HCT116 (cell line): ENCODE results near the gene TAF8. TPM values are rescaled to one million over a fixed set of nuclear protein-coding genes. Genes with fewer than 3 reads are reported as not detected.

Experiments used
- ATAC-seq: fragments of 200-7000 bp; cut with Tn5 transposase; 2 replicates; pipeline ENCODE4 v1.9.1; 2020; ENCODE audit warnings: mild to moderate bottlenecking, moderate library complexity
- BruUV-seq: library from RNA; stranded (reverse); fragments of 400-500 nt; replicated peaks from 2 replicates; lab custom pipeline; 2021; lab: Mats Ljungman, UMichigan
- CTCF ChIA-PET: fragments of 300-600 bp; sonication (Branson Sonifier 250); formaldehyde crosslinking; loops from one replicate; lab custom pipeline; 2021; ENCODE audit warnings: antibody characterized with exemption; lab: Charles Lee
- POLR2A ChIA-PET: fragments of 300-600, 350-600 bp; sonication (Branson Sonifier 250); formaldehyde crosslinking; loops from one replicate; lab custom pipeline; 2021; ENCODE audit warnings: antibody characterized with exemption; lab: Charles Lee
- RAD21 ChIA-PET, 2 experiments: fragments of 300-600 bp; sonication (Branson Sonifier 250); formaldehyde crosslinking; loops; one replicate each; lab custom pipeline; 2023; ENCODE audit warnings: low total read pairs in 2 of 2; ENCODE audit not compliant: uncharacterized antibody in 2 of 2, unreplicated experiment in 2 of 2, low non-redundant PET in 1 of 2; lab: Charles Lee
- DNase-seq: peaks from one replicate; pipeline ENCODE4 v3.0.0-alpha.2; 2010; ENCODE audit warnings: low read depth, low spot score
- H2AFZ ChIP-seq: fragments of 200-600 bp; shearing (Covaris generic), sonication (generic); 2 replicates; pipeline ENCODE4 v1.6.1; 2017; ENCODE audit warnings: low read depth, mixed run types, mixed read lengths, antibody characterized with exemption, low read length; ENCODE audit not compliant: poor library complexity, severe bottlenecking
- H3K27ac ChIP-seq: 2 replicates; pipeline ENCODE4 v1.5.1; 2012; ENCODE audit warnings: low read depth, low read length
- H3K27me3 ChIP-seq: fragments of 200-600 bp; sonication (generic); 2 replicates; pipeline ENCODE4 v1.6.1; 2016; ENCODE audit warnings: mixed run types, low read length, mixed read lengths; ENCODE audit not compliant: insufficient read depth
- H3K36me3 ChIP-seq, 2 experiments: fragments of 200-500 bp in 1 of 2; fragments of 200-600 bp in 1 of 2; sonication (Bioruptor generic) in 1 of 2; sonication (generic) in 1 of 2; 2 replicates each; pipeline versions ENCODE4 v1.5.1 to v1.6.1; 2014 to 2016; ENCODE audit warnings: low read length in 2 of 2, inconsistent platforms in 1 of 2, mixed read lengths in 1 of 2, mixed run types in 1 of 2; ENCODE audit not compliant: insufficient read depth in 2 of 2, control insufficient read depth in 1 of 2
- H3K4me1 ChIP-seq, 2 experiments: fragments of 200-600 bp in 1 of 2; sonication (generic) in 1 of 2; 2 replicates each; pipeline versions ENCODE4 v1.5.1 to v1.6.1; 2012 to 2017; ENCODE audit warnings: low read length in 2 of 2, inconsistent platforms in 1 of 2, mild to moderate bottlenecking in 1 of 2, mixed read lengths in 1 of 2, mixed run types in 1 of 2, moderate library complexity in 1 of 2; ENCODE audit not compliant: insufficient read depth in 2 of 2, control insufficient read depth in 1 of 2
- H3K4me2 ChIP-seq: fragments of 200-600 bp; sonication (generic); 2 replicates; pipeline ENCODE4 v1.6.1; 2017; ENCODE audit warnings: mixed run types, low read length, mixed read lengths
- H3K4me3 ChIP-seq, 2 experiments: fragments of 200-600 bp in 1 of 2; sonication (generic) in 1 of 2; replicated peaks in 1 of 2; 2 replicates each; pipeline ENCODE4 v1.5.1; 2011 to 2016; ENCODE audit warnings: low read length in 2 of 2, control low read depth in 1 of 2, low read depth in 1 of 2, mild to moderate bottlenecking in 1 of 2, mixed read lengths in 1 of 2, mixed run types in 1 of 2
- H3K79me2 ChIP-seq: fragments of 200-600 bp; sonication (generic); 2 replicates; pipeline ENCODE4 v1.6.1; 2017; ENCODE audit warnings: mild to moderate bottlenecking, mixed run types, low read length, moderate library complexity, mixed read lengths; ENCODE audit not compliant: insufficient read depth
- H3K9ac ChIP-seq: fragments of 200-600 bp; sonication (generic); 2 replicates; pipeline ENCODE4 v1.6.1; 2016; ENCODE audit warnings: low read length, mixed read lengths
- H3K9me2 ChIP-seq: fragments of 200-600 bp; sonication (generic), shearing (Covaris generic); 2 replicates; pipeline ENCODE4 v1.6.1; 2017; ENCODE audit warnings: mixed run types, mild to moderate bottlenecking, moderate library complexity; ENCODE audit not compliant: insufficient read depth
- H3K9me3 ChIP-seq, 2 experiments: fragments of 200-500 bp in 1 of 2; fragments of 200-600 bp in 1 of 2; sonication (Bioruptor generic) in 1 of 2; sonication (generic) in 1 of 2; 2 replicates each; pipeline ENCODE4 v1.6.1; 2014 to 2017; ENCODE audit warnings: low read length in 2 of 2, mixed read lengths in 2 of 2, inconsistent platforms in 1 of 2, low read depth in 1 of 2, mild to moderate bottlenecking in 1 of 2, mixed run types in 1 of 2, moderate library complexity in 1 of 2; ENCODE audit not compliant: control insufficient read depth in 1 of 2, insufficient read depth in 1 of 2
- H4K20me1 ChIP-seq: fragments of 200-600 bp; sonication (generic), shearing (Covaris generic); 2 replicates; pipeline ENCODE4 v1.6.1; 2017; ENCODE audit warnings: mixed run types, mild to moderate bottlenecking, moderate library complexity; ENCODE audit not compliant: insufficient read depth
- CBX3 ChIP-seq: IDR thresholded peaks from 2 replicates; pipeline ENCODE4 v1.6.1; 2012; ENCODE audit warnings: low read depth
- CEBPB ChIP-seq: IDR thresholded peaks from 2 replicates; pipeline ENCODE4 v1.6.1; 2012; ENCODE audit warnings: low read depth
- ELF1 ChIP-seq: IDR thresholded peaks from 2 replicates; pipeline ENCODE4 v1.6.1; 2012; ENCODE audit warnings: low read depth, borderline replicate concordance
- EZH2 ChIP-seq: fragments of 200-600 bp; sonication (generic); IDR thresholded peaks from 2 replicates; pipeline ENCODE4 v1.6.1; 2017; ENCODE audit warnings: antibody characterized with exemption, mixed run types
- EZH2phosphoT487 ChIP-seq: fragments of 200-600 bp; IDR thresholded peaks from 2 replicates; pipeline ENCODE4 v1.6.1; 2018; ENCODE audit warnings: antibody characterized with exemption, borderline replicate concordance
- FOSL1 ChIP-seq: IDR thresholded peaks from 2 replicates; pipeline ENCODE4 v1.6.1; 2012; ENCODE audit warnings: low read depth
- JUND ChIP-seq: IDR thresholded peaks from 2 replicates; pipeline ENCODE4 v1.6.1; 2012
- POLR2A ChIP-seq: IDR thresholded peaks from 2 replicates; pipeline ENCODE4 v1.7.0; 2011; ENCODE audit warnings: borderline replicate concordance; ENCODE audit not compliant: insufficient read depth, insufficient read length; ENCODE audit errors: extremely low read depth
- POLR2AphosphoS5 ChIP-seq: IDR thresholded peaks from 2 replicates; pipeline ENCODE4 v1.6.1; 2011; ENCODE audit warnings: mild to moderate bottlenecking, low read depth, low read length, moderate library complexity
- RAD21 ChIP-seq: IDR thresholded peaks from 2 replicates; pipeline ENCODE4 v1.6.1; 2012; ENCODE audit warnings: low read depth, mild to moderate bottlenecking
- REST ChIP-seq: IDR thresholded peaks from 2 replicates; pipeline ENCODE4 v1.6.1; 2012; ENCODE audit warnings: low read depth
- SIN3A ChIP-seq: IDR thresholded peaks from 2 replicates; pipeline ENCODE4 v1.6.1; 2012; ENCODE audit warnings: low read depth
- SP1 ChIP-seq: IDR thresholded peaks from 2 replicates; pipeline ENCODE4 v1.6.1; 2012; ENCODE audit warnings: low read depth
- SRF ChIP-seq: IDR thresholded peaks from 2 replicates; pipeline ENCODE4 v1.6.1; 2012; ENCODE audit warnings: low read depth
- ZBTB33 ChIP-seq: IDR thresholded peaks from 2 replicates; pipeline ENCODE4 v1.6.1; 2011; ENCODE audit warnings: mild to moderate bottlenecking, low read length, moderate library complexity; ENCODE audit not compliant: insufficient replicate concordance; ENCODE audit errors: extremely low read depth
- ZNF274 ChIP-seq: fragments of 200-500 bp; sonication (Bioruptor generic); IDR thresholded peaks from 2 replicates; pipeline ENCODE4 v1.6.1; 2014; ENCODE audit warnings: mild to moderate bottlenecking, low read depth, low read length, inconsistent platforms
- intact Hi-C: fragments of 100-400 bp; cut with micrococcal nuclease; formaldehyde crosslinking; loops from 2 replicates; pipeline ENCODE4 v1.10.0; 2022
- total RNA-seq: library from RNA; stranded (reverse); gene quantifications from one replicate; pipeline ENCODE4 v1.2.1, GENCODE V29; 2021; ENCODE audit not compliant: unreplicated experiment
- TF ChIP-seq, protein P1 (sequence below), 3 experiments: fragments of 200-600 bp in 1 of 3; sonication (generic) in 1 of 3; IDR thresholded peaks in 2 of 3; conservative IDR thresholded peaks in 1 of 3; 2 replicates each; pipeline ENCODE4 v1.5.1; 2012 to 2017; ENCODE audit warnings: low read depth in 2 of 3, low read length in 2 of 3, antibody characterized with exemption in 1 of 3, borderline replicate concordance in 1 of 3, control low read depth in 1 of 3, mild to moderate bottlenecking in 1 of 3, mixed read lengths in 1 of 3, mixed run types in 1 of 3, moderate library complexity in 1 of 3; ENCODE audit not compliant: insufficient read depth in 1 of 3

TAF8 gene
- total RNA-seq, 1 experiment from 2014 or later, result 29.5 TPM

- TF ChIP-seq SP1, result no peak
- TF ChIP-seq, all 23 proteins: peak for 0
Observed at GRCh38 chr6:42125663-42126062, 75.3 kb downstream of the TAF8 start (continued).

DNA sequence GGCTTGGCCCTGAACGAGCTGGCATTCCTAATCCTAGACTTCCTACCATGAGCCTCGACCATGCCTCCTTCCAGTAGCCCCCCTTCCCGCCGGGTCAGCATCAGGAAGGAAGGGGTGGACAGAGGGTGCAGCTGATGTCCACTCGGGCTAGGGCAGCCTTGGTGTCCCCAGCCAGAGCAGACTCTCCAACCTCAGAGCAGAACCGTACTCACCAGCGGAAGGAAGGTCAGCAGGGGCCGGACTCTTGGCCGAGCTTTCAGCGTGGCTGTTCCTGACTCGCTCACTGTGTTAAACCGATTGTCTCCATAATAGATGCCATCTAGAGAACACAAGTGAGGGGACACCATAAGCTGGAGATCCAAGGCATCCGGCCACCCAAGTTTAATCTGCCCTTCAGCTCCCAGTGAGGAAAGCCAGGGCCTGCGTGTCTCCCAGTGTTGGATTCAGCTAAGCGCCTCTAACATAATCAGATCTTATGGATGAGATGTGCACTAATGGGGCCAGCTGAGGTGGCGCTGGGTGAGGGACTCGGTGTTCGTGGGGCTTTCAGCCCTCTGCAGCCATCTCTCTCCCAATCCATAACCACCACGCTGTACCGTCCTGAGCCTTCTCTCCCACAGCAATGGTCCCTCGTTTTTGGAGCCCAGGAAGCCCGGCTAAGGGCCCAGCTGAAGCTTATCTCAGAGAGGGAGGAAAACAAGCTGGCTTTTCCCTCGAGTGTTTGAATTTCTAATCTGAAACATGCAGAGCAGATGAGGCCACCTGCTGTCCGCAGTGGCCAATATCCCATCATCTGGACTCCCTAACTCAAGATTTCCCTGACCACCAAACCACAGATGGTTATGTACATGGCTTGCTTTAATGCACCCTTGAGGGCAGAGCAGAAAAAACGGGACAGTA is 78.4 kb downstream of the TAF8 start:
- H3K27me3 ChIP-seq, result no peaks in the 10 kb centered on the region
- H4K20me1 ChIP-seq, result no peaks in the 10 kb centered on the region
- ChIA-PET POLR2A (no interaction called here), RAD21 (no interaction called here), CTCF (no interaction called here)
- no peak overlapping the region for H3K4me3 ChIP-seq
- no peak overlapping the region for H3K9ac ChIP-seq
- intact Hi-C loops, result no loop called here
- H2AFZ ChIP-seq, result no peak overlapping the region
- no TSS peak for BruUV-seq
- no peak overlapping the region for H3K4me2 ChIP-seq
- peaks cover 17 to 36% of the 10 kb centered on the region in 2 experiments; a peak in 2 of 4 replicates for H3K36me3 ChIP-seq
- DNase-seq, result no peak
- H3K9me2 ChIP-seq, result no peaks in the 10 kb centered on the region
- peaks cover 24% of the 10 kb centered on the region; the same call in 1 of the 2 replicates for H3K79me2 ChIP-seq
- no peak for ATAC-seq
- peaks cover 5 to 38% of the 10 kb centered on the region in 2 experiments for H3K4me1 ChIP-seq
- no peak overlapping the region for H3K27ac ChIP-seq
- no peaks in the 10 kb centered on the region for H3K9me3 ChIP-seq
- TF ChIP-seq SIN3A (no peak), CEBPB (no peak), ZNF274 (no peak), EZH2phosphoT487 (no peak), POLR2AphosphoS5 (no peak), REST (no peak), FOSL1 (no peak), ELF1 (no peak), POLR2A (no peak), RAD21 (no peak), SP1 (no peak), CBX3 (no peak), ZBTB33 (no peak), SRF (no peak), EZH2 (no peak), JUND (no peak)
- TF ChIP-seq, protein P1, sequence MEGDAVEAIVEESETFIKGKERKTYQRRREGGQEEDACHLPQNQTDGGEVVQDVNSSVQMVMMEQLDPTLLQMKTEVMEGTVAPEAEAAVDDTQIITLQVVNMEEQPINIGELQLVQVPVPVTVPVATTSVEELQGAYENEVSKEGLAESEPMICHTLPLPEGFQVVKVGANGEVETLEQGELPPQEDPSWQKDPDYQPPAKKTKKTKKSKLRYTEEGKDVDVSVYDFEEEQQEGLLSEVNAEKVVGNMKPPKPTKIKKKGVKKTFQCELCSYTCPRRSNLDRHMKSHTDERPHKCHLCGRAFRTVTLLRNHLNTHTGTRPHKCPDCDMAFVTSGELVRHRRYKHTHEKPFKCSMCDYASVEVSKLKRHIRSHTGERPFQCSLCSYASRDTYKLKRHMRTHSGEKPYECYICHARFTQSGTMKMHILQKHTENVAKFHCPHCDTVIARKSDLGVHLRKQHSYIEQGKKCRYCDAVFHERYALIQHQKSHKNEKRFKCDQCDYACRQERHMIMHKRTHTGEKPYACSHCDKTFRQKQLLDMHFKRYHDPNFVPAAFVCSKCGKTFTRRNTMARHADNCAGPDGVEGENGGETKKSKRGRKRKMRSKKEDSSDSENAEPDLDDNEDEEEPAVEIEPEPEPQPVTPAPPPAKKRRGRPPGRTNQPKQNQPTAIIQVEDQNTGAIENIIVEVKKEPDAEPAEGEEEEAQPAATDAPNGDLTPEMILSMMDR (IDR thresholded peaks at IDR 0.05 in 2 of 3, conservative IDR thresholded peaks at IDR 0.05 in 1 of 3; ENCODE audit: borderline replicate concordance in 1 of 3, insufficient read depth in 1 of 3, low read depth in 2 of 3, low read length in 2 of 3), result no peak
